HepG2 (cell line): ENCODE measurements around the gene CD44. TPM values are rescaled to one million over a fixed set of nuclear protein-coding genes. Genes with fewer than 3 reads are reported as not detected.

ENCODE experiments used
- ATAC-seq: fragments of 200-7000 bp; cut with Tn5 transposase; 3 replicates; pipeline ENCODE4 v1.9.1; 2020; ENCODE audit warnings: mild to moderate bottlenecking, moderate library complexity
- BruUV-seq: library from RNA; stranded (reverse); fragments of 400-500 nt; replicated peaks from 2 replicates; lab custom pipeline; 2021; lab: Mats Ljungman, UMichigan
- CTCF ChIA-PET: fragments of 300-600 bp; formaldehyde crosslinking; extraction: SDS; loops from one replicate; lab custom pipeline; 2021; ENCODE audit warnings: low total read pairs, inconsistent platforms, low intra/inter-chr PET ratio; lab: Yijun Ruan, JAX
- POLR2A ChIA-PET: fragments of 350-600 bp; sonication (Branson Sonifier 250); formaldehyde crosslinking; loops from one replicate; lab custom pipeline; 2020; ENCODE audit warnings: antibody characterized with exemption, inconsistent platforms; lab: Yijun Ruan, JAX
- DNase-seq: peaks from one replicate; pipeline ENCODE4 v3.0.0-alpha.2; 2015; ENCODE audit warnings: low spot score
- FAIRE-seq: peaks from 3 replicates; lab custom pipeline; 2011; peaks lifted over from hg19 to GRCh38; lab: Jason Lieb, UNC
- H2AFZ ChIP-seq: one replicate; pipeline ENCODE4 v1.6.1; 2011; ENCODE audit warnings: low read length, inconsistent platforms
- H3K27ac ChIP-seq: fragments of 300-600 bp; 3 replicates; pipeline ENCODE4 v1.8.0; 2011; ENCODE audit warnings: mixed run types, mild to moderate bottlenecking, mixed read lengths, low read length, inconsistent platforms; ENCODE audit not compliant: insufficient read depth; ENCODE audit errors: extremely low read length
- H3K27me3 ChIP-seq, 2 experiments: fragments of 200-600 bp in 1 of 2; 2 replicates in 1 of 2; 3 replicates in 1 of 2; pipeline versions ENCODE4 v1.6.0 to v1.8.0; 2011; ENCODE audit warnings: low read length in 2 of 2, mild to moderate bottlenecking in 2 of 2, moderate library complexity in 2 of 2, inconsistent platforms in 1 of 2; ENCODE audit not compliant: insufficient read depth in 2 of 2, control insufficient read depth in 1 of 2
- H3K36me3 ChIP-seq, 2 experiments: fragments of 200-600 bp in 1 of 2; replicated peaks in 1 of 2; 2 replicates in 1 of 2; 3 replicates in 1 of 2; pipeline versions ENCODE4 v1.5.1 to v1.8.0; 2011; ENCODE audit warnings: low read length in 2 of 2, inconsistent platforms in 1 of 2; ENCODE audit not compliant: insufficient read depth in 2 of 2, control insufficient read depth in 1 of 2
- H3K4me1 ChIP-seq: 2 replicates; pipeline ENCODE4 v1.5.1; 2012; ENCODE audit warnings: low read length, inconsistent platforms; ENCODE audit not compliant: insufficient read depth
- H3K4me2 ChIP-seq: 2 replicates; pipeline ENCODE4 v1.6.0; 2011; ENCODE audit warnings: low read depth, low read length, inconsistent platforms
- H3K4me3 ChIP-seq, 3 experiments: fragments of 200-600 bp in 1 of 3; sonication (generic), shearing (Covaris generic) in 1 of 3; replicated peaks in 1 of 3; 2 replicates each; pipeline ENCODE4 v1.5.1; 2011 to 2016; ENCODE audit warnings: low read length in 3 of 3, inconsistent platforms in 2 of 3, low read depth in 2 of 3, mild to moderate bottlenecking in 2 of 3, control low read depth in 1 of 3, mixed read lengths in 1 of 3; ENCODE audit not compliant: insufficient read depth in 1 of 3
- H3K79me2 ChIP-seq: one replicate; pipeline ENCODE4 v1.6.1; 2011; ENCODE audit warnings: low read length, inconsistent platforms; ENCODE audit not compliant: insufficient read depth
- H3K9ac ChIP-seq: 2 replicates; pipeline ENCODE4 v1.6.0; 2011; ENCODE audit warnings: mild to moderate bottlenecking, low read depth, low read length, inconsistent platforms; ENCODE audit not compliant: insufficient read depth
- H3K9me3 ChIP-seq: 2 replicates; pipeline ENCODE4 v1.5.1; 2012; ENCODE audit warnings: mild to moderate bottlenecking, low read length
- H4K20me1 ChIP-seq: 2 replicates; pipeline ENCODE4 v1.6.0; 2011; ENCODE audit warnings: inconsistent platforms, mild to moderate bottlenecking, low read length, moderate library complexity; ENCODE audit not compliant: insufficient read depth
- CTCF ChIP-seq: sonication (generic); formaldehyde crosslinking; IDR thresholded peaks from 2 replicates; pipeline ENCODE4 v1.5.0; 2020; ENCODE audit warnings: mild to moderate bottlenecking, missing genetic modification reagents, moderate library complexity
- ELF1 ChIP-seq: sonication (generic); formaldehyde crosslinking; IDR thresholded peaks from 2 replicates; pipeline ENCODE4 v1.4.0; 2020; ENCODE audit warnings: missing genetic modification reagents
- HNRNPUL1 ChIP-seq: fragments of 200-400 bp; formaldehyde crosslinking; IDR thresholded peaks from 2 replicates; pipeline ENCODE4 v1.6.1; 2017; ENCODE audit warnings: low read depth, mild to moderate bottlenecking, low read length, moderate library complexity
- NR2F2 ChIP-seq: IDR thresholded peaks from 2 replicates; pipeline ENCODE4 v1.6.1; 2012; ENCODE audit warnings: low read depth, inconsistent platforms, borderline replicate concordance
- ZBTB40 ChIP-seq, 2 experiments: fragments of 450-650 bp in 1 of 2; sonication (generic) in 1 of 2; formaldehyde crosslinking in 1 of 2; IDR thresholded peaks; 2 replicates each; pipeline versions ENCODE4 v1.6.1 to v1.8.0; 2016 to 2022; ENCODE audit warnings: antibody characterized with exemption in 1 of 2, mild to moderate bottlenecking in 1 of 2, missing genetic modification reagents in 1 of 2
- ZFP82 ChIP-seq: sonication (generic); formaldehyde crosslinking; IDR thresholded peaks from 2 replicates; pipeline ENCODE4 v1.5.1; 2020; ENCODE audit warnings: mild to moderate bottlenecking, missing genetic modification reagents, borderline replicate concordance
- ZNF441 ChIP-seq: sonication (generic); formaldehyde crosslinking; IDR thresholded peaks from 2 replicates; pipeline ENCODE4 v1.7.0; 2021; ENCODE audit warnings: missing genetic modification reagents, borderline replicate concordance
- ZSCAN22 ChIP-seq: sonication (generic); formaldehyde crosslinking; IDR thresholded peaks from 2 replicates; pipeline ENCODE4 v1.4.0; 2020; ENCODE audit warnings: mild to moderate bottlenecking, missing genetic modification reagents
- in situ Hi-C: cut with HindIII; loops from 2 replicates; pipeline ENCODE4 v1.10.0; 2017; ENCODE audit warnings: low pct_unique_long_range_greater_than_20kb; ENCODE audit not compliant: extremely low pct_ligation_motif_present
- intact Hi-C: fragments of 100-400 bp; cut with micrococcal nuclease; formaldehyde crosslinking; loops from one replicate; pipeline ENCODE4 v1.10.0; 2022; ENCODE audit not compliant: unreplicated experiment
- polyA plus RNA-seq, 8 experiments: library from polyadenylated mRNA; depleted of rRNA in 3 of 8; stranded (reverse) in 7 of 8; unstranded in 1 of 8; fragments of >200 nt; fragmentation: Illumina TruSeq in 4 of 8; extraction: Trizol in 4 of 8; gene quantifications; 2 replicates each; pipeline versions ENCODE4 v1.2.1 to v1.2.3, GENCODE V29; 2011 to 2016; ENCODE audit warnings: low read depth in 4 of 8, missing spikeins in 1 of 8, mixed read lengths in 1 of 8; ENCODE audit not compliant: insufficient read depth in 1 of 8
- total RNA-seq, 5 experiments: library from RNA; depleted of rRNA; stranded (reverse); fragments of >200 nt; fragmentation: Illumina TruSeq; extraction: Trizol; gene quantifications; 2 replicates each; pipeline ENCODE4 v1.2.3, GENCODE V29; 2016; ENCODE audit warnings: low read depth in 1 of 5

CD44 gene
- total and polyA plus RNA-seq, 2 of the 13 experiments (the other 11 are each of a cell fraction or from before 2014, with no cell fraction given) = 0.02 to 0.11 TPM

DNA sequence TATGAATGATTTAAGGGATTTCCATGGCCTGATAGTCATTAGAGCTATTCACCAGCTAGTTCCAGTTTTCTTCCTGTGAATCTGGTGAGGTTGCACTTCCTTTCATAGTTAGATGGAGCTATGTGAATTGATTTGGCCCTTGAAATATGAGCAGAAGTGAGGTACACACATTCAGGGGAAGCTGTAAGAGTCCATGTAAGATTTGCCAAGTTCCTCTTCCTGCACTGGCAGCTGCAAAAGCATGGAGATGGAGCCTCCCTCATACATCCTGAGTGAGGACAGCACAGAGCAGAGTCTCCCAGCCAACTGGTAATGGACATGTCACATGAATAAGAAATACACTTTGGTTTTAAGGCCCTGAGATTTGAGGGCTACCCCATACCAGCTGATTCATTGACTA lies 111.7 kb downstream of the CD44 start:
- H4K20me1 ChIP-seq = no peaks in the 10 kb centered on the region
- no peak overlapping the region for H3K27ac ChIP-seq
- FAIRE-seq (no peak), ATAC-seq (no peak), DNase-seq (no peak)
- intact Hi-C loops = no loop called here
- no peaks in the 10 kb centered on the region for H3K9me3 ChIP-seq
- H3K79me2 ChIP-seq = no peaks in the 10 kb centered on the region
- ChIA-PET POLR2A (no interaction called here), CTCF (no interaction called here)
- H3K4me3 ChIP-seq = no peak overlapping the region
- H3K36me3 ChIP-seq = peaks cover 0 to 3% of the 10 kb centered on the region in 2 experiments; a peak in 1 of 5 replicates
- in situ Hi-C loops = no loop called here
- H3K4me1 ChIP-seq = no peaks in the 10 kb centered on the region
- no peak overlapping the region for H3K4me2 ChIP-seq
- no peak for TF ChIP-seq ZSCAN22 (CRISPR knock-in tag)
- no peak for TF ChIP-seq CTCF
- no peak for TF ChIP-seq ZNF441 (CRISPR knock-in tag)
- H3K9ac ChIP-seq = no peak overlapping the region
- no TSS peak for BruUV-seq
- H2AFZ ChIP-seq = no peak overlapping the region
- no peaks in the 10 kb centered on the region for H3K27me3 ChIP-seq

GRCh38 chr11:35253237-35253636 lies 114.3 kb downstream of the CD44 start:
- Histone ChIP-seq H3K36me3 (peaks cover 0 to 3% of the 10 kb centered on the region in 2 experiments; a peak in 1 of 5 replicates), H3K4me3 (no peak overlapping the region), H3K4me1 (no peaks in the 10 kb centered on the region), H3K27me3 (no peaks in the 10 kb centered on the region), H3K4me2 (no peak overlapping the region), H4K20me1 (no peaks in the 10 kb centered on the region), H3K9ac (no peak overlapping the region), H3K9me3 (no peaks in the 10 kb centered on the region), H3K79me2 (no peaks in the 10 kb centered on the region), H2AFZ (no peak overlapping the region), H3K27ac (no peak overlapping the region)
- ChIA-PET CTCF (no interaction called here), POLR2A (no interaction called here)
- no peak for DNase-seq
- no peak for FAIRE-seq
- in situ Hi-C loops (no loop called here), intact Hi-C loops (no loop called here)
- no TSS peak for BruUV-seq
- ATAC-seq = no peak
- TF ChIP-seq ZFP82 (CRISPR knock-in tag) = no peak
- no peak for TF ChIP-seq HNRNPUL1
- no peak for TF ChIP-seq ELF1
- TF ChIP-seq NR2F2 = no peak
- no peak for TF ChIP-seq ZBTB40 (IDR thresholded peaks at IDR 0.05)
- no peak for TF ChIP-seq ZBTB40 (CRISPR knock-in tag; IDR thresholded peaks at IDR 0.05)
